Keratinocyte (primary cell): Measurements from ENCODE around the gene LDLRAD4. TPM values are rescaled to one million over a fixed set of nuclear protein-coding genes. Genes with fewer than 3 reads are reported as not detected.

ENCODE experiments used
- DNase-seq: peaks from one replicate; pipeline ENCODE4 v3.0.0-alpha.2; 2011; ENCODE audit warnings: low read depth, missing footprints, low spot score
- FAIRE-seq: peaks from 2 replicates; lab custom pipeline; 2011; peaks lifted over from hg19 to GRCh38; lab: Jason Lieb, UNC
- H2AFZ ChIP-seq: 2 replicates; pipeline ENCODE4 v1.6.0; 2012; ENCODE audit warnings: low read length, control low read depth, inconsistent platforms; ENCODE audit not compliant: control insufficient read depth
- H3K27ac ChIP-seq: 2 replicates; pipeline ENCODE4 v1.5.1; 2011; ENCODE audit warnings: low read length; ENCODE audit not compliant: control insufficient read depth, insufficient read depth
- H3K27me3 ChIP-seq: 3 replicates; pipeline ENCODE4 v1.6.0; 2011; ENCODE audit warnings: low read length; ENCODE audit not compliant: control insufficient read depth, insufficient read depth; ENCODE audit errors: extremely low read depth
- H3K36me3 ChIP-seq, 2 experiments: 2 replicates in 1 of 2; 3 replicates in 1 of 2; pipeline ENCODE4 v1.5.1; 2011; ENCODE audit warnings: low read length in 2 of 2, mild to moderate bottlenecking in 1 of 2; ENCODE audit not compliant: control insufficient read depth in 2 of 2, insufficient read depth in 2 of 2; ENCODE audit errors: extremely low read depth in 1 of 2
- H3K4me1 ChIP-seq: 3 replicates; pipeline ENCODE4 v1.5.1; 2011; ENCODE audit warnings: low read length; ENCODE audit not compliant: control insufficient read depth, insufficient read depth; ENCODE audit errors: extremely low read depth
- H3K4me2 ChIP-seq: 3 replicates; pipeline ENCODE4 v1.6.0; 2011; ENCODE audit warnings: low read depth, low read length; ENCODE audit not compliant: control insufficient read depth, insufficient read depth; ENCODE audit errors: extremely low read depth
- H3K4me3 ChIP-seq, 3 experiments: fragments of 200-600 bp in 1 of 3; sonication (generic) in 1 of 3; 2 replicates in 2 of 3; 3 replicates in 1 of 3; pipeline ENCODE4 v1.5.1; 2011 to 2016; ENCODE audit warnings: low read length in 3 of 3, mild to moderate bottlenecking in 3 of 3, control low read depth in 2 of 3, inconsistent platforms in 1 of 3, low read depth in 1 of 3, mixed read lengths in 1 of 3, mixed run types in 1 of 3, moderate library complexity in 1 of 3; ENCODE audit not compliant: control insufficient read depth in 2 of 3, insufficient read depth in 2 of 3; ENCODE audit errors: extremely low read depth in 1 of 3
- H3K79me2 ChIP-seq: 2 replicates; pipeline ENCODE4 v1.6.0; 2012; ENCODE audit warnings: low read length; ENCODE audit not compliant: control insufficient read depth, insufficient read depth
- H3K9ac ChIP-seq: 3 replicates; pipeline ENCODE4 v1.6.0; 2011; ENCODE audit warnings: low read length; ENCODE audit not compliant: control insufficient read depth, insufficient read depth; ENCODE audit errors: extremely low read depth
- H3K9me1 ChIP-seq: 3 replicates; pipeline ENCODE4 v1.6.0; 2011; ENCODE audit warnings: low read length; ENCODE audit not compliant: control insufficient read depth, insufficient read depth; ENCODE audit errors: extremely low read depth
- H3K9me3 ChIP-seq: 2 replicates; pipeline ENCODE4 v1.5.1; 2012; ENCODE audit warnings: low read depth, low read length; ENCODE audit not compliant: control insufficient read depth
- H4K20me1 ChIP-seq: 3 replicates; pipeline ENCODE4 v1.6.0; 2011; ENCODE audit warnings: low read length; ENCODE audit not compliant: control insufficient read depth, insufficient read depth; ENCODE audit errors: extremely low read depth
- CTCF ChIP-seq, 3 experiments: IDR thresholded peaks in 1 of 3; conservative IDR thresholded peaks in 1 of 3; optimal IDR thresholded peaks in 1 of 3; 2 replicates in 2 of 3; 3 replicates in 1 of 3; pipeline versions ENCODE3 to v1.5.1; 2011; ENCODE audit warnings: low read length in 3 of 3, mild to moderate bottlenecking in 3 of 3, moderate library complexity in 2 of 3, control low read depth in 1 of 3, inconsistent platforms in 1 of 3; ENCODE audit not compliant: insufficient read depth in 2 of 3; ENCODE audit errors: extremely low read depth in 1 of 3
- EZH2 ChIP-seq: IDR thresholded peaks from one replicate; pipeline ENCODE4 v1.6.1; 2012; ENCODE audit warnings: inconsistent platforms, mild to moderate bottlenecking, low read length, moderate library complexity
- dilution Hi-C: fragments of 300-500 bp; cut with MboI; formaldehyde crosslinking; loops from one replicate; pipeline ENCODE4 v1.7.0; 2020; ENCODE audit warnings: low sequenced_read_pairs; ENCODE audit not compliant: extremely low pct_ligation_motif_present
- polyA plus RNA-seq, 5 experiments: library from polyadenylated mRNA; depleted of rRNA in 3 of 5; stranded (reverse) in 3 of 5; stranded (forward) in 1 of 5; unstranded in 1 of 5; fragments of >200 nt; gene quantifications; 1 replicate in 1 of 5; 2 replicates in 3 of 5; 3 replicates in 1 of 5; pipeline versions ENCODE4 v1.2.1 to v1.2.3, GENCODE V29; 2011 to 2012; ENCODE audit warnings: missing spikeins in 2 of 5, low read depth in 1 of 5, low replicate concordance in 1 of 5

LDLRAD4 gene
- polyA plus RNA-seq, 1 donor (not counting 4 experiments of a cell fraction or from before 2014, with no cell fraction given): not detected

DNA sequence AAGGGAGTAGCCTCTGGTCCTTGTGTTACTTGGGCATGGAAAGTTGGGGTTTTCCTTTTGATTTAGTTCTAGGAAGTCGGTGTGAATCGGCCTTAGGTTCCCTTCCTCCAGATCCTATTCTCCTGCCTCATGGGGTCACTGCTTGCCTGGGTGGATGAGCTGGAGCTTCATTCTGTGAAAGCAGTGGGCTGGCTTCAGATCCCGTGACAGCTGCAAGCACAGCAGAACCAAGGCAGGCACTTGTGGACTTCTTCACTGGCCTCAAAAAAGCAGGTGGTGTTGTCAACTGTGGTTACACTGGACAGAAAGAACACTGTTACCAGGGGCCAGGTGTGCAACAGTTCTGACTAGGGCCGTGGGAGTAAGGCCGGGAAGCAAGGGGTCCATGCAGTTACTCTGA is 243.4 kb downstream of the LDLRAD4 start:
- Histone ChIP-seq H3K27ac (no peak overlapping the region), H3K4me3 (no peak overlapping the region), H3K4me2 (no peak overlapping the region), H3K9me1 (no peaks in the 10 kb centered on the region), H3K9me3 (peaks cover 3% of the 10 kb centered on the region), H3K4me1 (no peaks in the 10 kb centered on the region), H3K36me3 (no peaks in the 10 kb centered on the region), H3K9ac (no peak overlapping the region), H4K20me1 (no peaks in the 10 kb centered on the region), H3K27me3 (no peaks in the 10 kb centered on the region), H3K79me2 (no peaks in the 10 kb centered on the region), H2AFZ (no peak overlapping the region)
- DNase-seq: no peak
- dilution Hi-C loops: no loop called here
- no peak for TF ChIP-seq CTCF (optimal IDR thresholded peaks at IDR 0.05 in 1 of 3, IDR thresholded peaks at IDR 0.05 in 1 of 3, conservative IDR thresholded peaks at IDR 0.05 in 1 of 3; ENCODE audit: extremely low read depth in 1 of 3, insufficient read depth in 2 of 3, low read length in 3 of 3)
- TF ChIP-seq EZH2: no peak
- FAIRE-seq: no peak

GRCh38 chr18:13462686-13463085 is 244.1 kb downstream of the LDLRAD4 start:
- DNase-seq: no peak
- no peak overlapping the region for H3K9ac ChIP-seq
- no peak overlapping the region for H3K27ac ChIP-seq
- no peaks in the 10 kb centered on the region for H3K79me2 ChIP-seq
- no peak overlapping the region for H3K4me3 ChIP-seq
- no peak for FAIRE-seq
- no peak overlapping the region for H2AFZ ChIP-seq
- no peaks in the 10 kb centered on the region for H3K9me1 ChIP-seq
- H3K36me3 ChIP-seq: no peaks in the 10 kb centered on the region
- H3K4me1 ChIP-seq: no peaks in the 10 kb centered on the region
- no peaks in the 10 kb centered on the region for H3K27me3 ChIP-seq
- no peaks in the 10 kb centered on the region for H4K20me1 ChIP-seq
- no peak overlapping the region for H3K4me2 ChIP-seq
- dilution Hi-C loops: no loop called here
- peaks cover 3% of the 10 kb centered on the region for H3K9me3 ChIP-seq
- TF ChIP-seq CTCF (optimal IDR thresholded peaks at IDR 0.05 in 1 of 3, IDR thresholded peaks at IDR 0.05 in 1 of 3, conservative IDR thresholded peaks at IDR 0.05 in 1 of 3; ENCODE audit: extremely low read depth in 1 of 3, insufficient read depth in 2 of 3, low read length in 3 of 3): no peak
- TF ChIP-seq EZH2: no peak
